ENCODE measurements around the gene POLR3GL.

GRCh38 chr1:145918144-145918991 is 46.1 kb upstream of the POLR3GL start, which contains the start of gene PEX11B:
- TF ChIP-seq CTCF (conservative IDR thresholded peaks at IDR 0.05; ENCODE audit: low read length) = no peak
- no peak for TF ChIP-seq EZH2phosphoT487 (IDR thresholded peaks at IDR 0.05; ENCODE audit: borderline replicate concordance, low read depth, low read length)
